ENCODE measurements around the gene AXIN2. TPM values are rescaled to one million over a fixed set of nuclear protein-coding genes. Genes with fewer than 3 reads are reported as not detected.
"Not testable (repeated sequence)": the region's sequence is repeated elsewhere in the genome, so short reads cannot be mapped to it uniquely, and the experiment has no call there.

Gene AXIN2
- total RNA-seq, 1 donor from 2014 or later = 115 TPM

DNA sequence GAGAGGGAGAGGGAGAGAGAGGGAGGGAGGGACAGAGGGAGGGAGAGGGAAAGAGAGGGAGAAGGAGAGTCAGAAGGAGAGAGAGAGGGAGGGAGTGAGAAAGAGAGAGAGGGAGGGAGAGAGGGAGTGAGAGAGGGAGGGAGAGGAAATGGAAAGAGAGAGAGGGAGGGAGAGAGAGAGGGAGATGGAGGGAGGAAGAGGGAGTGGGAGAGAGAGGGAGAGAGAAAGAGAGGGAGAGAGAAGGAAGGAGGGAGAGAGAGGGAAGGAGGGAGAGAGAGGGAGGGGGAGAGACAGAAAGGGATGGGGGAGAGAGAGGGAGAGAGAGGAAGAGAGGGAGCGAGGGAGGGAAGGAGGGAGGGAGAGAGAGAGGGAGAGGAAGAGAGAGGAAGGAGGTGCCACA is 72.8 kb downstream of the AXIN2 start:
- H3K9me3 Mint-ChIP-seq = no peaks in the 10 kb centered on the region
- TF ChIP-seq, protein P1, sequence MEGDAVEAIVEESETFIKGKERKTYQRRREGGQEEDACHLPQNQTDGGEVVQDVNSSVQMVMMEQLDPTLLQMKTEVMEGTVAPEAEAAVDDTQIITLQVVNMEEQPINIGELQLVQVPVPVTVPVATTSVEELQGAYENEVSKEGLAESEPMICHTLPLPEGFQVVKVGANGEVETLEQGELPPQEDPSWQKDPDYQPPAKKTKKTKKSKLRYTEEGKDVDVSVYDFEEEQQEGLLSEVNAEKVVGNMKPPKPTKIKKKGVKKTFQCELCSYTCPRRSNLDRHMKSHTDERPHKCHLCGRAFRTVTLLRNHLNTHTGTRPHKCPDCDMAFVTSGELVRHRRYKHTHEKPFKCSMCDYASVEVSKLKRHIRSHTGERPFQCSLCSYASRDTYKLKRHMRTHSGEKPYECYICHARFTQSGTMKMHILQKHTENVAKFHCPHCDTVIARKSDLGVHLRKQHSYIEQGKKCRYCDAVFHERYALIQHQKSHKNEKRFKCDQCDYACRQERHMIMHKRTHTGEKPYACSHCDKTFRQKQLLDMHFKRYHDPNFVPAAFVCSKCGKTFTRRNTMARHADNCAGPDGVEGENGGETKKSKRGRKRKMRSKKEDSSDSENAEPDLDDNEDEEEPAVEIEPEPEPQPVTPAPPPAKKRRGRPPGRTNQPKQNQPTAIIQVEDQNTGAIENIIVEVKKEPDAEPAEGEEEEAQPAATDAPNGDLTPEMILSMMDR (conservative IDR thresholded peaks at IDR 0.05) = no peak
- peaks cover 9% of the 10 kb centered on the region for H3K4me1 Mint-ChIP-seq (ENCODE audit: unreplicated experiment)
- DNase-seq (ENCODE audit: extremely low spot score, unreplicated experiment) = no peak
- H3K36me3 Mint-ChIP-seq = no peaks in the 10 kb centered on the region
- no peak overlapping the region for H3K27ac Mint-ChIP-seq
- H3K4me3 Mint-ChIP-seq = no peak overlapping the region
- H3K27me3 Mint-ChIP-seq = no peaks in the 10 kb centered on the region

DNA sequence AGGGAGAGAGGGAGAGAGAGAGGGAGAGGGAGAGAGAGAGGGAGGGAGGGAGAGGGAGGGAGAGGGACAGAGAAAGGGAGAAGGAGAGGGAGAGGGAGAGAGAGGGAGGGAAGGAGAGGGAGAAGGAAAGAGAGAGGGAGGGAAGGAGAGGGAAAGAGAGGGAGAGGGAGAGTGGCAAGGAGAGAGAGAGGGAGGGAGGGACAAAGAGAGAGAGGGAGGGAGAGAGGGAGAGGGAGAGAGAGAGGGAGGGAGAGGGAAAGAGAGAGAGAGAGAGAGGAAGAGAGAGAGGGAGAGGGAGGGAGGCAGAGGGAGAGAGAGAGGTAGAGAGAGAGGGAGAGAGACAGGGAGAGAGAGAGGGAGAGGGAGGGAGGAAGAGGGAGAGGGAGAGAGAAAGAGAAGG is 73.5 kb downstream of the AXIN2 start:
- Mint-ChIP-seq H3K36me3 (no peaks in the 10 kb centered on the region), H3K4me1 (ENCODE audit: unreplicated experiment) (peaks cover 9% of the 10 kb centered on the region), H3K4me3 (no peak overlapping the region), H3K9me3 (peaks cover 5% of the 10 kb centered on the region), H3K27me3 (no peaks in the 10 kb centered on the region), H3K27ac (no peak overlapping the region)
- TF ChIP-seq, protein P1 (conservative IDR thresholded peaks at IDR 0.05) = no peak
- no peak for DNase-seq (ENCODE audit: extremely low spot score, unreplicated experiment)

DNA sequence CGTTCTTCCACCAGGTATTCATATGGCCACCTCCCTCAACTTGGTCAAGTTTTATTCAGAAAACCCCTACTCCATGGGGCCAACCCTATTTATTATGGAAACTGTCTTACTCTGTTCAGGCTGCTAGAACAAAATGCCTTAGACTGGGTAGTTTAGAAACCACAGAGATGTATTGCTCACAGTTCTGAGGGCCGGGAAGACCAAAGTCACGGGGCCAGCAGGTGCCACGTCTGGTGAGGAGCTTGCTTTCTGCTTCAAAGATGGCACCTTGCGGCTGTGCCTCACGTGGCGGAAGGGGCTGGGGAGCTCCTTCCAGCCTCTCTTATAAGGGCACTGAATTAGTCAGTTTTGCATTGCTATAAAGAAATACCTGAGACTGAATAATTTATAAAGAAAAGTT is 74.3 kb downstream of the AXIN2 start:
- Mint-ChIP-seq H3K27ac (no peak overlapping the region), H3K4me1 (ENCODE audit: unreplicated experiment) (peaks cover 9% of the 10 kb centered on the region), H3K27me3 (no peaks in the 10 kb centered on the region), H3K4me3 (no peak overlapping the region), H3K36me3 (no peaks in the 10 kb centered on the region), H3K9me3 (peaks cover 5% of the 10 kb centered on the region)
- DNase-seq (ENCODE audit: extremely low spot score, unreplicated experiment) = no peak
- TF ChIP-seq, protein P1 (conservative IDR thresholded peaks at IDR 0.05) = no peak

DNA sequence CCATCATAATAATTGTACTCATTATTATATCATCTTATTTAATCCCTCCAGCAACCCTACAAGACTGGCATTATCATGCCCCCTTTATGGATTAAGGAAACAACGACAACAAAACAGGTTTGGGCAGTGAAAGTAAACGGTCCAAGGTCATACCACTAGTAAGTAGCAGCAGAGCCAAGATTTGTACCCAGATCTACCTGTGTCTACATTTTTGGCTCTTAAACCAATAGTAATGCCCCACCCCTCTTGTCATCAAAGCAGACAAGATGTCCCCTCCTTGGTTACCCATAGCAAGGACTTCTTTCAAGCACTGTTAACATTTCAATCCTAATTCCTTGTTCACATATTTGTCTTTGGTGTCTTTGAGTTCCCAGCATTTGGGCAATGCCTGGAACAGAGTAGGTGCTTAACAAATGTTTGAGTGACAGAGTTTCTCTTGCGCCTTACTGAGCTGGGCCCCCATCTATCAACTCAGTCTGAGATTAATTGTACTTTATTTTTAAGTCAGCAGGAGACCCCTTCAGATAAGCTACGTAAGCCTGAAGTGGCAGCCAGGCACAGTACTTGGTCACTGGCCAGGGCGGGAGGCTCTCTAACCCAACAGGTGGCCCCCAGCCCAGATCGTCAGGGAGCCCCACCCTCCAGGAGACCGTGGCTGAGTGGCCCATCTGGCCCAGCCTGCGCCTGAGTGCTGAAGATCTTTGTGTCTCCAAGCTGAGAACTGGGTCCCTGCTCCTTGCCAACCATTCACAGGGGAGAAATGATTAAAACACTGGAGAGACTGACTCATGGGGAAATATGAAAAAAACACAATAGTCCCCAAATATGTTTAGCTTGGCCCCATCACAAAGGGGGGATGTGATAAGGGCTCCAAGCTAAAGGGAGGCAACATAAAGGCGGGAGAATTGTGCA is 75.8 kb downstream of the AXIN2 start:
- TF ChIP-seq, protein P1 (conservative IDR thresholded peaks at IDR 0.05) = no peak
- Mint-ChIP-seq H3K9me3 (peaks cover 10% of the 10 kb centered on the region), H3K27me3 (no peaks in the 10 kb centered on the region), H3K27ac (no peak overlapping the region), H3K36me3 (no peaks in the 10 kb centered on the region), H3K4me1 (ENCODE audit: unreplicated experiment) (peaks cover 14% of the 10 kb centered on the region), H3K4me3 (no peak overlapping the region)
- DNase-seq (ENCODE audit: extremely low spot score, unreplicated experiment) = no peak

DNA sequence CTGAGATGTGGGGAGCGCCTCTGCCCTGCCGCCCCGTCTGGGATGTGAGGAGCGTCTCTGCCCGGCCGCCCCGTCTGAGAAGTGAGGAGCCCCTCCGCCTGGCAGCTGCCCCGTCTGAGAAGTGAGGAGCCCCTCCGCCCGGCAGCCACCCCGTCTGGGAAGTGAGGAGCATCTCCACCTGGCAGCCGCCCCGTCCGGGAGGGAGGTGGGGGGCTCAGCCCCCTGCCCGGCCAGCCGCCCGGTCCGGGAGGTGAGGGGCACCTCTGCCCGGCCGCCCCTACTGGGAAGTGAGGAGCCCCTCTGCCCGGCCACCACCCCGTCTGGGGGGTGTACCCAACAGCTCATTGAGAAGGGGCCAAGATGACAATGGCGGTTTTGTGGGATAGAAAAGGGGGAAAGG is 77.0 kb downstream of the AXIN2 start:
- not testable (repeated sequence) for DNase-seq (ENCODE audit: extremely low spot score, unreplicated experiment); H3K27me3 Mint-ChIP-seq; H3K4me1 Mint-ChIP-seq (ENCODE audit: unreplicated experiment); H3K4me3 Mint-ChIP-seq; H3K9me3 Mint-ChIP-seq; H3K27ac Mint-ChIP-seq; H3K36me3 Mint-ChIP-seq

DNA sequence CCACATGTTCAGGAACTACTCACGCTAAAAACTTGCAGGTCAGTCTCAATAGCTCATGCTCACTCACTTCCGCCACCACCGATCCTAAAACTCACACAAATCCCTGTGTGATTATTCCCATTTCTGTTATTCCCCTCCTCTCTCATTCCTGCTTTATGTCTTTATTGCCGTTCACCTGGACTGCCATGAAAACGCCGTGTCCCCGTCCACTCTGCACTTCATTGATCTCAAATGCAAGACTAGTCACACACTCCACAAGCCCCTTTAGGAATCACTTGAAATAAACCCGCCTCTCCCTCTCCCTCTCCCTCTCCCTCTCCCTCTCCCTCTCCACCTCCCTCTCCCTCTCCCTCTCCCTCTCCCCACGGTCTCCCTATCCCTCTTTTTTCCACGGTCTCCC is 78.0 kb downstream of the AXIN2 start:
- Mint-ChIP-seq H3K4me1 (ENCODE audit: unreplicated experiment) (peaks cover 5% of the 10 kb centered on the region), H3K27ac (no peak overlapping the region), H3K27me3 (no peaks in the 10 kb centered on the region), H3K9me3 (peaks cover 10% of the 10 kb centered on the region), H3K4me3 (no peak overlapping the region), H3K36me3 (no peaks in the 10 kb centered on the region)
- no peak for DNase-seq (ENCODE audit: extremely low spot score, unreplicated experiment)
- TF ChIP-seq, protein P1 (conservative IDR thresholded peaks at IDR 0.05) = no peak

Measured in type B pancreatic cell (in vitro differentiated cells).